Occipital lobe (tissue), 2 donors: ENCODE data around the gene RETREG2. TPM values are rescaled to one million over a fixed set of nuclear protein-coding genes. Genes with fewer than 3 reads are reported as not detected.

Experiments used
- DNase-seq: peaks from one replicate; lab custom pipeline; 2025; lab: John Stamatoyannopoulos, UW
- total RNA-seq: library from RNA; depleted of rRNA; stranded (reverse); fragments of >200 nt; gene quantifications from one replicate; pipeline ENCODE4 v1.2.3, GENCODE V29; 2014

The RETREG2 gene
- 73.8 TPM for total RNA-seq

- peak; percentile 72 for DNase-seq
Measured at GRCh38 chr2:219177552-219178376, at the start of gene RETREG2. TSS of gene RETREG2 (plus strand) at chr2:219178275. CDS start at chr2:219178353, 78 bp downstream.

- DNase-seq: no peak
Measured at GRCh38 chr2:219128396-219128795, 49.7 kb upstream of the RETREG2 start.

GRCh38 chr2:219129589-219129988, 48.5 kb upstream of the RETREG2 start:
- no peak for DNase-seq

GRCh38 chr2:219131327-219131726, 46.7 kb upstream of the RETREG2 start:
- no peak for DNase-seq

- no peak for DNase-seq
Measured at GRCh38 chr2:219131744-219132143, 46.3 kb upstream of the RETREG2 start.

- DNase-seq: no peak
Measured at GRCh38 chr2:219133976-219134375, 44.1 kb upstream of the RETREG2 start.

GRCh38 chr2:219140722-219141121, 37.4 kb upstream of the RETREG2 start:
- no peak for DNase-seq

GRCh38 chr2:219142329-219142728, 35.7 kb upstream of the RETREG2 start:
- no peak for DNase-seq

- DNase-seq: no peak
Measured at GRCh38 chr2:219149667-219150066, 28.4 kb upstream of the RETREG2 start.

- DNase-seq: no peak
Measured at GRCh38 chr2:219155054-219155644, 22.9 kb upstream of the RETREG2 start.

- DNase-seq: no peak
Measured at GRCh38 chr2:219157396-219157795, 20.7 kb upstream of the RETREG2 start.

GRCh38 chr2:219158025-219158424, 20.1 kb upstream of the RETREG2 start:
- DNase-seq: no peak

GRCh38 chr2:219158586-219158985, 19.5 kb upstream of the RETREG2 start:
- DNase-seq: no peak

GRCh38 chr2:219159771-219160185, 18.3 kb upstream of the RETREG2 start:
- no peak for DNase-seq

- DNase-seq: peak; percentile 91
Measured at GRCh38 chr2:219160186-219161017, 17.7 kb upstream of the RETREG2 start, which contains the start of gene NHEJ1. TSS of gene NHEJ1 (minus strand) at chr2:219160815. CDS start at chr2:219158362, 2,453 bp downstream.

GRCh38 chr2:219161097-219161496, 17.0 kb upstream of the RETREG2 start:
- no peak for DNase-seq

- no peak for DNase-seq
Measured at GRCh38 chr2:219163156-219163555, 14.9 kb upstream of the RETREG2 start.

GRCh38 chr2:219165058-219165911, 12.8 kb upstream of the RETREG2 start:
- no peak for DNase-seq

GRCh38 chr2:219167997-219168396, 10.1 kb upstream of the RETREG2 start:
- DNase-seq: no peak

GRCh38 chr2:219168526-219168925, 9.5 kb upstream of the RETREG2 start:
- no peak for DNase-seq

GRCh38 chr2:219168932-219169331, 9.1 kb upstream of the RETREG2 start:
- no peak for DNase-seq
